Neural cell (in vitro differentiated cells): ENCODE data around the gene MTOR.

Experiments
- CTCF ChIP-seq: fragments of 450-650 bp; IDR thresholded peaks from 2 replicates; pipeline ENCODE4 v1.5.1; 2014; ENCODE audit warnings: antibody characterized with exemption, mild to moderate bottlenecking, moderate library complexity; ENCODE audit not compliant: poor library complexity, severe bottlenecking
- EP300 ChIP-seq: fragments of 450-650 bp; conservative IDR thresholded peaks from 2 replicates; pipeline ENCODE4 v1.6.1; 2014; ENCODE audit warnings: antibody characterized with exemption, mild to moderate bottlenecking, moderate library complexity; ENCODE audit not compliant: poor library complexity, severe bottlenecking
- POLR2AphosphoS5 ChIP-seq: IDR thresholded peaks from 2 replicates; pipeline ENCODE4 v1.6.1; 2012
- RAD21 ChIP-seq: fragments of 450-650 bp; conservative IDR thresholded peaks from 2 replicates; pipeline ENCODE4 v1.6.1; 2014; ENCODE audit warnings: antibody characterized with exemption, mild to moderate bottlenecking, moderate library complexity

DNA sequence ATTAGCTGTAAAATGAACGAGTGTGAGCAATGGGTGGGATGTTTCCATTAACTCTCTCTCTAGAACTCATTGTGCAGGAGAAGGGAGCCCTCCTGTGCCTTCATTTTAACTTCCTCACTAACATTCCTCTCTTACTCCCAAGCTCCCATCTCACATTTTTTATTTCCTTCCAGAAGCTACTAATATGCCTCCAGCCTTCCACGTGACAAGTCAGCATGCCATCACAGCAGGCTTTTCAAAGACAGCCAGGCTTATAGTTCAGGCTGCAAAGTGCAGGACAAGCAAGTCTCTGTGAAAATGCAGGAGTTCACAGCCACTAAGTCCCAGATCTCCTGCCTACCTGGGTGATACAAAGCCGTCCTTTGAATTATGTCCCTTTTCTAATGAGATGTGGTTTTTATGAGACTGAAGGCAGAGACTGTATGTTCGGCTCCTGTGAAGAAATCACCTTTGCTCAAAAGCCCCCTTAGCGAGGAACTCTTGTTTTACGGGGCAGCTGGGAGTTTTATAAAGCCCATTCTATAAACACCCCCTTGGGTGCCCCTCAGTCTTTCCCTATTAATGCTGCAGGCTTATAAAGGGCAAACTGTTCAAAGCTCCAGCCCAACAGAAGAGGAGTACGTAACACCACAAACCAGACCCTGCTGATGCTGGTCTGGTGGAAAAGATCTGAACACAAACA is 87.9 kb downstream of the MTOR start:
- no peak for TF ChIP-seq CTCF
- no peak for TF ChIP-seq RAD21
- no peak for TF ChIP-seq POLR2AphosphoS5
- no peak for TF ChIP-seq EP300
